A549 (cell line): ENCODE results near the gene PUM2. TPM values are rescaled to one million over a fixed set of nuclear protein-coding genes. Genes with fewer than 3 reads are reported as not detected.

Source experiments
- ATAC-seq, 2 experiments: fragments of 200-7000 bp in 1 of 2; fragments of >200 bp in 1 of 2; cut with Nextera tagmentation in 1 of 2; cut with Tn5 transposase in 1 of 2; 3 replicates each; pipeline versions ENCODE4 v1.8.0 to v1.9.1; 2018 to 2020; ENCODE audit warnings: mild to moderate bottlenecking in 1 of 2, moderate library complexity in 1 of 2
- CTCF ChIA-PET: fragments of 300-600 bp; sonication (Branson Sonifier 250); formaldehyde crosslinking; extraction: SDS; loops from one replicate; lab custom pipeline; 2021; ENCODE audit warnings: antibody characterized with exemption, inconsistent platforms; lab: Yijun Ruan, JAX
- POLR2A ChIA-PET: fragments of 350-600 bp; formaldehyde crosslinking; extraction: SDS; loops from one replicate; lab custom pipeline; 2021; ENCODE audit warnings: antibody characterized with exemption, inconsistent platforms; lab: Yijun Ruan, JAX
- DNase-seq, 2 experiments: peaks; one replicate each; pipeline versions ENCODE4 v3.0.0 to v3.0.0-alpha.2; 2011 to 2016; ENCODE audit warnings: low read depth in 1 of 2, low spot score in 1 of 2
- FAIRE-seq: peaks from 2 replicates; lab custom pipeline; 2011; peaks lifted over from hg19 to GRCh38; lab: Jason Lieb, UNC
- H3K27ac ChIP-seq, 2 experiments: fragments of >200 bp; sonication (Bioruptor Twin); formaldehyde crosslinking; 3 replicates each; pipeline ENCODE4 v1.5.1; 2016 to 2017
- H3K4me1 ChIP-seq: fragments of >200 bp; sonication (Bioruptor Twin); formaldehyde crosslinking; 3 replicates; pipeline ENCODE4 v1.6.1; 2016
- H3K4me2 ChIP-seq: fragments of >200 bp; sonication (Bioruptor Twin); formaldehyde crosslinking; 3 replicates; pipeline ENCODE4 v1.6.1; 2016
- H3K4me3 ChIP-seq: fragments of >200 bp; sonication (Bioruptor Twin); formaldehyde crosslinking; 3 replicates; pipeline ENCODE4 v1.5.1; 2016
- H3K9me3 ChIP-seq: fragments of >200 bp; sonication (Bioruptor Twin); formaldehyde crosslinking; 3 replicates; pipeline ENCODE4 v1.6.1; 2016
- ATOH8 ChIP-seq: fragments of 250-450 bp; sonication (Bioruptor Pico); IDR thresholded peaks from 2 replicates; pipeline ENCODE4 v1.5.0; 2020; ENCODE audit warnings: low read depth, mild to moderate bottlenecking, moderate library complexity
- BHLHE40 ChIP-seq: IDR thresholded peaks from 2 replicates; pipeline ENCODE4 v1.6.1; 2012; ENCODE audit warnings: low read depth, low read length, inconsistent platforms
- CEBPB ChIP-seq, 2 experiments: fragments of >200 bp in 1 of 2; sonication (Bioruptor Twin) in 1 of 2; formaldehyde crosslinking in 1 of 2; IDR thresholded peaks; 2 replicates each; pipeline ENCODE4 v1.6.1; 2012 to 2016
- CHD4 ChIP-seq: fragments of 200-600 bp; sonication (generic); IDR thresholded peaks from 2 replicates; pipeline ENCODE4 v1.6.1; 2016; ENCODE audit warnings: antibody characterized with exemption, mild to moderate bottlenecking, borderline replicate concordance
- EHF ChIP-seq: fragments of 250-450 bp; sonication (Bioruptor Pico); IDR thresholded peaks from 2 replicates; pipeline ENCODE4 v1.5.0; 2020; ENCODE audit warnings: mild to moderate bottlenecking
- FOSB ChIP-seq: fragments of 250-450 bp; sonication (Bioruptor Pico); IDR thresholded peaks from 2 replicates; pipeline ENCODE4 v1.5.0; 2020; ENCODE audit warnings: mild to moderate bottlenecking, moderate library complexity
- FOXS1 ChIP-seq: fragments of 250-450 bp; sonication (Bioruptor Pico); IDR thresholded peaks from 2 replicates; pipeline ENCODE4 v1.5.0; 2020; ENCODE audit warnings: mild to moderate bottlenecking, moderate library complexity
- HDAC2 ChIP-seq: fragments of 200-600 bp; sonication (generic); IDR thresholded peaks from 2 replicates; pipeline ENCODE4 v1.6.1; 2016
- HEYL ChIP-seq: fragments of 250-450 bp; sonication (Bioruptor Pico); IDR thresholded peaks from 2 replicates; pipeline ENCODE4 v1.8.0; 2021; ENCODE audit warnings: mild to moderate bottlenecking, moderate library complexity
- HMGXB4 ChIP-seq: fragments of 250-450 bp; sonication (Bioruptor Pico); IDR thresholded peaks from 2 replicates; pipeline ENCODE4 v1.5.0; 2021; ENCODE audit warnings: mild to moderate bottlenecking, moderate library complexity, borderline replicate concordance
- HOXA7 ChIP-seq: fragments of 250-450 bp; sonication (Bioruptor Pico); IDR thresholded peaks from 2 replicates; pipeline ENCODE4 v1.5.0; 2020; ENCODE audit warnings: mild to moderate bottlenecking, moderate library complexity
- HOXB5 ChIP-seq: fragments of 250-450 bp; sonication (Bioruptor Pico); IDR thresholded peaks from 2 replicates; pipeline ENCODE4 v1.5.0; 2020; ENCODE audit warnings: mild to moderate bottlenecking, moderate library complexity
- KDM1A ChIP-seq: fragments of 200-600 bp; sonication (generic); IDR thresholded peaks from 2 replicates; pipeline ENCODE4 v1.6.1; 2016; ENCODE audit warnings: low read depth, mild to moderate bottlenecking
- MAFK ChIP-seq: fragments of 450-650 bp; IDR thresholded peaks from 2 replicates; pipeline ENCODE4 v1.6.1; 2014; ENCODE audit not compliant: partially characterized antibody
- MAZ ChIP-seq: fragments of 150-350 bp; IDR thresholded peaks from 2 replicates; pipeline ENCODE4 v1.6.1; 2014; ENCODE audit warnings: antibody characterized with exemption, low read depth, low read length, borderline replicate concordance
- NR3C1 ChIP-seq: fragments of >200 bp; sonication (Bioruptor Twin); formaldehyde crosslinking; IDR thresholded peaks from 3 replicates; pipeline ENCODE4 v1.6.1; 2017
- SMC3 ChIP-seq: fragments of >200 bp; sonication (Bioruptor Twin); formaldehyde crosslinking; IDR thresholded peaks from 3 replicates; pipeline ENCODE4 v1.6.1; 2018; ENCODE audit warnings: inconsistent platforms
- TFCP2L1 ChIP-seq: fragments of 250-450 bp; sonication (Bioruptor Pico); IDR thresholded peaks from 2 replicates; pipeline ENCODE4 v1.5.0; 2021; ENCODE audit warnings: mild to moderate bottlenecking
- ZC3H11A ChIP-seq: fragments of 450-650 bp; IDR thresholded peaks from 2 replicates; pipeline ENCODE4 v1.6.1; 2014; ENCODE audit warnings: antibody characterized with exemption, mild to moderate bottlenecking
- WGBS: methylation state at CpG from one replicate; pipeline ENCODE4 v1.1.6; 2017; ENCODE audit errors: missing lambda C conversion rate; 5-methylcytosine and 5-hydroxymethylcytosine counted together
- polyA plus RNA-seq, 4 experiments: library from polyadenylated mRNA; depleted of rRNA in 3 of 4; stranded (reverse); fragments of >200 nt; fragmentation: RNase III in 1 of 4; extraction: RNeasy Plus Mini Kit Qiagen cat#74134 plus additional on column Dnase treatment in 1 of 4; gene quantifications; 2 replicates in 3 of 4; 3 replicates in 1 of 4; pipeline ENCODE4 v1.2.3, GENCODE V29; 2011 to 2017

PUM2 gene
- polyA plus RNA-seq, 2 of the 4 experiments (the other 2 are of a cell fraction): 44.6 to 94.2 TPM

GRCh38 chr2:20218331-20219320, 132.0 kb downstream of the PUM2 start:
- WGBS: 92% methylated on average over 19 of the region's 20 CpGs
- no peak for ATAC-seq
- no peak for FAIRE-seq
- Histone ChIP-seq H3K4me1 (peaks cover 79% of the 10 kb centered on the region), H3K9me3 (no peaks in the 10 kb centered on the region), H3K27ac (peak overlapping the region in 1 of 2 experiments; percentile 60; a peak in 2 of 6 replicates), H3K4me2 (peak overlapping the region; percentile 9; the same call in 1 of the 3 replicates), H3K4me3 (no peak overlapping the region)
- DNase-seq: no peak
- TF ChIP-seq CEBPB (IDR thresholded peaks at IDR 0.05) (no peak), EHF (CRISPR knock-in tag) (no peak), HDAC2 (no peak), ATOH8 (CRISPR knock-in tag) (no peak), FOXS1 (no peak), KDM1A (no peak), HOXB5 (CRISPR knock-in tag) (no peak), BHLHE40 (no peak), HMGXB4 (no peak)
- ChIA-PET CTCF (interaction anchor here (1.2 to 14.6 kb wide), 9 partner anchors 9 to 263 kb away, joined by 3 to 202 read pairs (median 5); no protein-coding TSS in a partner anchor), POLR2A (no interaction called here)

- peak overlapping the region in 1 of 2 experiments; percentile 60; a peak in 3 of 6 replicates for H3K27ac ChIP-seq
- no peak overlapping the region for H3K4me3 ChIP-seq
- no peak for DNase-seq
- CTCF ChIA-PET: interaction anchor here (1.1 to 15.3 kb wide), 10 partner anchors 6 to 262 kb away, joined by 3 to 202 read pairs (median 4); partner anchors contain the start of gene SDC1
- H3K4me1 ChIP-seq: peaks cover 78% of the 10 kb centered on the region
- peak overlapping the region; percentile 9; the same call in 1 of the 3 replicates for H3K4me2 ChIP-seq
- 85% methylated on average over 19 of the region's 21 CpGs for WGBS
- H3K9me3 ChIP-seq: no peaks in the 10 kb centered on the region
- TF ChIP-seq ZC3H11A (no peak), CEBPB (IDR thresholded peaks at IDR 0.05) (no peak), MAFK (no peak), NR3C1 (no peak), SMC3 (no peak), HEYL (CRISPR knock-in tag) (no peak), TFCP2L1 (CRISPR knock-in tag) (no peak), EHF (CRISPR knock-in tag) (no peak), BHLHE40 (no peak), FOSB (no peak), CHD4 (no peak), MAZ (no peak), HOXA7 (no peak)
- ATAC-seq: peak in 1 of 2 experiments; percentile 41; a peak in 3 of 6 replicates
- FAIRE-seq: no peak
- POLR2A ChIA-PET: no interaction called here
Observed at GRCh38 chr2:20217041-20217970, 133.3 kb downstream of the PUM2 start.
